NCI-H1092 treated with DMSO at 0.1 percent for 48 hours (cell line): ENCODE data around the gene NFKBIB.

Experiments
- DNase-seq: peaks from one replicate; lab custom pipeline; 2025; lab: John Stamatoyannopoulos, UW

Gene NFKBIB

GRCh38 chr19:38958301-38958700 is 58.5 kb downstream of the NFKBIB start:
- DNase-seq: no peak
